ENCODE results near the gene EML6. TPM values are rescaled to one million over a fixed set of nuclear protein-coding genes. Genes with fewer than 3 reads are reported as not detected.

The EML6 gene
- total RNA-seq, 4 donors from 2014 or later, result 0.51 to 1.1 (median 0.61) TPM

DNA sequence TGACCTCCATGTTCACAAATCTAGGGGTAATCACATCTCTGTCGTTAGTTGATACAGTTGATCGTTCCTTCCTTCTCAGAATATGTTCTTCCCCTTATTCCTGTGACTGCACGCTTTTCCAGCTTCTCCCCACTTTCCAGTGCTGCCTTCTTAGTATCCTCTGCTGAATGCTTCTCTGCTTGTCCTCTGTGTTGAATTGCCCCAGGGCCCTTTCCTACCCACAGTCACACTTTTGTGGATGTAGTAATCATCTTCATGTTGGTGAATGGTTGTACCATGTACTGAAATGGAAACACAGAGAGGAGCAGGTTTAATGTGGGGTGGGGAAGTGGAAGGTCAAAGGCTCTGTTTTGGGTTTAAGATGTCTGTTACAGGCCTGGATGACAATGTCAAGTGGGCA, 47.2 kb downstream of the EML6 start:
- TF ChIP-seq, protein P1, sequence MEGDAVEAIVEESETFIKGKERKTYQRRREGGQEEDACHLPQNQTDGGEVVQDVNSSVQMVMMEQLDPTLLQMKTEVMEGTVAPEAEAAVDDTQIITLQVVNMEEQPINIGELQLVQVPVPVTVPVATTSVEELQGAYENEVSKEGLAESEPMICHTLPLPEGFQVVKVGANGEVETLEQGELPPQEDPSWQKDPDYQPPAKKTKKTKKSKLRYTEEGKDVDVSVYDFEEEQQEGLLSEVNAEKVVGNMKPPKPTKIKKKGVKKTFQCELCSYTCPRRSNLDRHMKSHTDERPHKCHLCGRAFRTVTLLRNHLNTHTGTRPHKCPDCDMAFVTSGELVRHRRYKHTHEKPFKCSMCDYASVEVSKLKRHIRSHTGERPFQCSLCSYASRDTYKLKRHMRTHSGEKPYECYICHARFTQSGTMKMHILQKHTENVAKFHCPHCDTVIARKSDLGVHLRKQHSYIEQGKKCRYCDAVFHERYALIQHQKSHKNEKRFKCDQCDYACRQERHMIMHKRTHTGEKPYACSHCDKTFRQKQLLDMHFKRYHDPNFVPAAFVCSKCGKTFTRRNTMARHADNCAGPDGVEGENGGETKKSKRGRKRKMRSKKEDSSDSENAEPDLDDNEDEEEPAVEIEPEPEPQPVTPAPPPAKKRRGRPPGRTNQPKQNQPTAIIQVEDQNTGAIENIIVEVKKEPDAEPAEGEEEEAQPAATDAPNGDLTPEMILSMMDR (IDR thresholded peaks at IDR 0.05; ENCODE audit: low read depth), result no peak

DNA sequence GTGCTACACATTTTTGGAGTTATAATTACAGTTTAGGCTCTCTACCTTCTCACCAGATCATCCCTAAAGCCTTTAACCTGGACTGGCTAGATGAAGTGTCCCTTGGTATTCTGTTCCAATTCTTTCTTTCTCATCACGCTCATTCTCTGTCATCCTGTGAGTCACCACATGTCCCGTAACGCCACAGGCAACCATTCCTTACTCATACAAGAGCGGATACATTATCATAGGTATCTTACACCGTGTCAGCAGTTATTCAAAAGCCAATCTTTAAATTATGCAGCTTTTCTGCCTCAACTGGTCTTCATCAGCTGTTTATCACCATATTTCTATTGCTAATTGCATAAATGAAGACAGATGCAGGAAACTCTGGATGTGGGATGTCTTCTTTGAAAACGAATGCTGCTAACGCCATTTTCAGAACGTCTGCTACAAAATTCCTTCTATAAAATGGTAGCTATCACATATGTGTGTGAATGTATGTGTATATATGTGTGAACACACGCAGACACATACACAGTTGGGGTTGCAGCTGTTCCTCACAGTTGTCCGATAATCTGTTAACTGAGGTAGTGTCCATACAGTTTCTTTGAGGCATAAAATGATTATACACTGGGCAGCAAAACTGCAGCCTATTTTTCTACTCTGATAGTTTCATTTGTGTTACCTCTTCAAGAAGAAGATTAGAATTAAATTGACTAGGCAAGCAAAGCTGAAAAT, 47.9 kb downstream of the EML6 start:
- TF ChIP-seq, protein P1 (IDR thresholded peaks at IDR 0.05; ENCODE audit: low read depth), result no peak

DNA sequence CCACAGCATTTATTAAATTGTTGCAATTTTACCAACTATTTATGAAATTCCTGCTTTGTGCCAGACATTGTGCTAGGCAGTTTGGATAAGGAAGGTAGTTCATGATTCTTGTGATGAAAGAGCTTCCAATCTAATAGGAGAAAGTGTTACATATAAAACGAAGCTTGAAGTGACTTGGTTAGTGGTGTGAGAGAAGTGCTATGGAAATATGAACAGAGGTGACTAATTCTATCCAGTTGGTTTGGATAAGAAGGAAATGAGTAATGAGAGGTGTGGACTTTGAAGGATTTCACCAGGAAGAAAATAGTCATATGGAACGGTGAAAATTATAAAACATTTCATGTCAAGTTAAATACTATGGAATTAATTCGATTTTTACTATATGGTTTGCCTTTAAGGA, 48.6 kb downstream of the EML6 start:
- TF ChIP-seq, protein P1 (IDR thresholded peaks at IDR 0.05; ENCODE audit: low read depth), result no peak

DNA sequence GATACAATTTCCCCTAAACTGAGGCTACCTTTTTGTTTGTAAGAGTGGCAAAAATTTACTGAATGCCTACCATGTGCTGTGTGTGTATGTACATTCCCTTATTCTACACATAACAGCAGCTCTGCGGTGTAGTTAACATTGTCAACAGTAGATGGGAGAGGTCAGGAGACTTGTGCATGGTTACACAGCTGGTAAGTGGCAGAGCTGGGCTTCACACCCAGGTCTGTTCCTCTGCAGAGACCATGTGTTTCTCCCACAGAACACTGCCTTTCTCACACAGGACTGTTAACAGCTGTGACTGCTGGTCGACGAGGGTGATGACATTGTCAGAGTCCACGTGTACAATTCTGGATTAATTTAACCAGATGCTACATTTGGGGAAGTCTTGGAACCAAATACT, 49.1 kb downstream of the EML6 start:
- TF ChIP-seq, protein P1 (IDR thresholded peaks at IDR 0.05; ENCODE audit: low read depth), result no peak

DNA sequence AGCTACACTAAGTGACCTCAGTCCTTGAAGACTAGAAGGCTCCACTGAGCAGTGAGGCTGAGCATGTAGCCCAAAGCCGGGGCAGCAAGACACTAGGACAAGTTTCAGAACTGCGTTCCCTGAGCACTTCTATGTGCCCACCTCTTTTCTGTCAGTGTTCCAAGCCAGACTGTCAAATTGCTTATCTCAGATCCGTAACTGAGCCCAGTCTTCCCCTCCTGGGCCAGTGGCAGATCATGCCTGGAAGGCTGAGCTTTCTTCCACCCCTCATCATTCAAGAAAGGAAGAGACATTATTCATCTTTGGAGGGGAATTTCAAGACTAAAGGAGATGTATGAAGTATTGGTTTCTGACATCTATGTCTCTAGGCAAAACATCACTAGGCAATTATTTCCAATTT, 49.8 kb downstream of the EML6 start:
- TF ChIP-seq, protein P1 (IDR thresholded peaks at IDR 0.05; ENCODE audit: low read depth), result no peak

DNA sequence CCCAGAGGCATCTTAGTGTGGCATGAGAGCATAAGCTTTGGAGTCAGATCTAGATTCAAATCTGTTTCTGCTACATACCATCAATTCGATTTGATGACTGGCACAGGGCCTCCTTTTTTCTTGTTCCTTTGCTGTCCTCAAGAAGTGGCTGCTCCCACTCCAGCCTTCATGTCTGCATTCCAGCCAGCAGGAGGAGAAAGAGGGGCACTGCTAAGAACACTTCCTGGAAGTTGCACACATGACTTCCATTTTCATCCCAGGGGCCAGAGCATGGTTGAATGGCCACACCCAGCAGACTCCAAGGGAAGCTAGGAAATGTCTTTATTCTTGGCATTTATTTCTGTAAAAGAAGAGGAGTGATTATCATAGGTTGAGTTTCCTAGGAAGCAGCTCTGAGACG, 50.4 kb downstream of the EML6 start:
- TF ChIP-seq, protein P1 (IDR thresholded peaks at IDR 0.05; ENCODE audit: low read depth), result no peak

DNA sequence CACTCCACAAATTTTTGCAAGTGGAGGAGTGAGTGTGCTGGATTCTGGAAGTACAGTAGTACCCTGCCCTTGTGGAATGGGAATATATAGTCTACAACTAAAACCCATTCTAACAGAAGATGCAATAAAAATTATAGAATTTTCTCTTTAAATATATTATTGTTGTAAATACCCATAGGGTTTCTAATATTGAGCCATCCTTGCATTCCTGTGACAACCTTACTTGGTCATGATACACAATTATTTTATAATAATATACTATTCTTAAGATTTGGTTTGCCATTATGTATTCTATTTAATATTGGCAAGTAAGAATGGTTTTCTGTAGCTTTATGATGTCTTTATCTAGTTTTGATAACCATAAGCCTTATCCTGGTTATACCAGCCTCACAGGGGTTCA, 52.2 kb downstream of the EML6 start:
- TF ChIP-seq, protein P1 (IDR thresholded peaks at IDR 0.05; ENCODE audit: low read depth), result no peak
